ENCODE measurements around the gene UBE2J2. TPM values are rescaled to one million over a fixed set of nuclear protein-coding genes. Genes with fewer than 3 reads are reported as not detected.

UBE2J2 gene
- total and polyA plus RNA-seq, 4 donors = 21.0 to 30.4 (median 25.8) TPM

- no peak overlapping the region for H3K4me3 ChIP-seq (ENCODE audit: low read depth in 1 of 3, low read length in 3 of 3)
- H3K4me1 ChIP-seq (ENCODE audit: control insufficient read depth in 4 of 4, insufficient read depth in 4 of 4, low read length in 3 of 4) = peaks cover 19 to 41% (median 29%) of the 10 kb centered on the region in 4 donors
- H3K9ac ChIP-seq (ENCODE audit: low read depth in 1 of 2, low read length in 2 of 2) = no peak overlapping the region
- H3K36me3 ChIP-seq (ENCODE audit: control insufficient read depth in 4 of 4, insufficient read depth in 3 of 4, low read depth in 1 of 4, low read length in 3 of 4) = no peaks in the 10 kb centered on the region
- no peak for DNase-seq (ENCODE audit: low spot score)
- H3K9me3 ChIP-seq (ENCODE audit: control insufficient read depth in 4 of 4, low read length in 3 of 4) = no peaks in the 10 kb centered on the region
- TF ChIP-seq JUND (IDR thresholded peaks at IDR 0.05) (no peak), EGR1 (IDR thresholded peaks at IDR 0.05; ENCODE audit: low read depth in 2 of 2) (no peak), FOXA1 (IDR thresholded peaks at IDR 0.05) (no peak), FOXA2 (IDR thresholded peaks at IDR 0.05) (no peak), HNF4A (conservative IDR thresholded peaks at IDR 0.05) (no peak), MAX (IDR thresholded peaks at IDR 0.05) (no peak), REST (IDR thresholded peaks at IDR 0.05) (no peak), YY1 (IDR thresholded peaks at IDR 0.05) (no peak), ZBTB33 (IDR thresholded peaks at IDR 0.05) (no peak), ATF3 (IDR thresholded peaks at IDR 0.05) (no peak), SP1 (IDR thresholded peaks at IDR 0.05) (no peak), HNF4G (IDR thresholded peaks at IDR 0.05) (no peak), RXRA (IDR thresholded peaks at IDR 0.05) (no peak), RAD21 (IDR thresholded peaks at IDR 0.05) (no peak)
- WGBS = 94% methylated on average over 27 of the region's 27 CpGs
- H3K27ac ChIP-seq (ENCODE audit: low read depth in 1 of 2, low read length in 2 of 2) = no peak overlapping the region
- H3K27me3 ChIP-seq (ENCODE audit: control insufficient read depth in 4 of 4, insufficient read depth in 4 of 4, low read length in 3 of 4) = no peaks in the 10 kb centered on the region
Observed at GRCh38 chr1:1235016-1235744, 38.5 kb downstream of the UBE2J2 start.

GRCh38 chr1:1234180-1234808 is 39.4 kb downstream of the UBE2J2 start:
- 97% methylated on average over 28 of the region's 28 CpGs for WGBS
- no peak for DNase-seq (ENCODE audit: low spot score)
- H3K4me3 ChIP-seq (ENCODE audit: low read depth in 1 of 3, low read length in 3 of 3) = no peak overlapping the region
- no peaks in the 10 kb centered on the region for H3K27me3 ChIP-seq (ENCODE audit: control insufficient read depth in 4 of 4, insufficient read depth in 4 of 4, low read length in 3 of 4)
- no peak overlapping the region for H3K27ac ChIP-seq (ENCODE audit: low read depth in 1 of 2, low read length in 2 of 2)
- H3K36me3 ChIP-seq (ENCODE audit: control insufficient read depth in 4 of 4, insufficient read depth in 3 of 4, low read depth in 1 of 4, low read length in 3 of 4) = no peaks in the 10 kb centered on the region
- H3K9ac ChIP-seq (ENCODE audit: low read depth in 1 of 2, low read length in 2 of 2) = no peak overlapping the region
- H3K4me1 ChIP-seq (ENCODE audit: control insufficient read depth in 4 of 4, insufficient read depth in 4 of 4, low read length in 3 of 4) = peaks cover 16 to 41% (median 29%) of the 10 kb centered on the region in 4 donors
- H3K9me3 ChIP-seq (ENCODE audit: control insufficient read depth in 4 of 4, low read length in 3 of 4) = no peaks in the 10 kb centered on the region
- TF ChIP-seq MAX (IDR thresholded peaks at IDR 0.05) = no peak
- no peak for TF ChIP-seq HNF4G (IDR thresholded peaks at IDR 0.05)
- TF ChIP-seq TAF1 (conservative IDR thresholded peaks at IDR 0.05) = no peak
- TF ChIP-seq SP1 (IDR thresholded peaks at IDR 0.05) = no peak
- TF ChIP-seq EGR1 (IDR thresholded peaks at IDR 0.05; ENCODE audit: low read depth in 2 of 2) = no peak
- TF ChIP-seq FOXA1 (IDR thresholded peaks at IDR 0.05) = no peak
- TF ChIP-seq FOXA2 (IDR thresholded peaks at IDR 0.05) = no peak
- TF ChIP-seq GABPA (IDR thresholded peaks at IDR 0.05 in 1 of 2, conservative IDR thresholded peaks at IDR 0.05 in 1 of 2) = no peak
- no peak for TF ChIP-seq ZBTB33 (IDR thresholded peaks at IDR 0.05)
- TF ChIP-seq ATF3 (IDR thresholded peaks at IDR 0.05) = no peak
- TF ChIP-seq REST (IDR thresholded peaks at IDR 0.05) = no peak
